GM18951 (cell line): ENCODE measurements around the gene FOSB.
"Not testable (repeated sequence)": the region's sequence is repeated elsewhere in the genome, so short reads cannot be mapped to it uniquely, and the experiment has no call there.

Experiments
- POLR2A ChIP-seq: IDR thresholded peaks from 4 replicates; pipeline ENCODE4 v1.6.1; 2011; ENCODE audit warnings: mild to moderate bottlenecking; ENCODE audit not compliant: insufficient read length, insufficient read depth; ENCODE audit errors: extremely low read depth
- in situ Hi-C: fragments of 300-500 bp; cut with MboI; formaldehyde crosslinking; loops from one replicate; pipeline ENCODE4 v1.12.0; 2022; ENCODE audit warnings: low sequenced_read_pairs, mixed read lengths, inconsistent platforms; ENCODE audit not compliant: unreplicated experiment

FOSB gene

GRCh38 chr19:45467456-45468158, at the start of gene FOSB:
Gene FOSB (plus strand): TSS chr19:45467996. CDS start chr19:45468587, 591 bp downstream.
- in situ Hi-C loops = no loop called here
- peak; percentile 43 for TF ChIP-seq POLR2A

- in situ Hi-C loops = no loop called here
- no peak for TF ChIP-seq POLR2A
Measured at GRCh38 chr19:45418802-45419201, 49.0 kb upstream of the FOSB start.

GRCh38 chr19:45419396-45419795, 48.4 kb upstream of the FOSB start:
- in situ Hi-C loops = no loop called here
- peak; percentile 26 for TF ChIP-seq POLR2A

- no peak for TF ChIP-seq POLR2A
- in situ Hi-C loops = no loop called here
Measured at GRCh38 chr19:45419895-45420294, 47.9 kb upstream of the FOSB start.

GRCh38 chr19:45420356-45420755, 47.4 kb upstream of the FOSB start:
- no peak for TF ChIP-seq POLR2A
- in situ Hi-C loops = no loop called here

GRCh38 chr19:45420871-45421270, 46.9 kb upstream of the FOSB start:
- in situ Hi-C loops = no loop called here
- no peak for TF ChIP-seq POLR2A

GRCh38 chr19:45421947-45422498, 45.8 kb upstream of the FOSB start:
- no peak for TF ChIP-seq POLR2A
- in situ Hi-C loops = no loop called here

- in situ Hi-C loops = no loop called here
- TF ChIP-seq POLR2A = no peak
Measured at GRCh38 chr19:45423033-45423588, 44.7 kb upstream of the FOSB start.

- in situ Hi-C loops = no loop called here
- peak; percentile 80 for TF ChIP-seq POLR2A
Measured at GRCh38 chr19:45423589-45424190, 44.1 kb upstream of the FOSB start, which contains the start of gene ERCC1. Gene ERCC1 (minus strand): TSS chr19:45423917. CDS start chr19:45423374, 543 bp downstream.

- in situ Hi-C loops = no loop called here
Measured at GRCh38 chr19:45424191-45425058, 43.4 kb upstream of the FOSB start.

GRCh38 chr19:45428384-45429231, 39.2 kb upstream of the FOSB start:
- TF ChIP-seq POLR2A = no peak
- in situ Hi-C loops = no loop called here

More at GRCh38 chr19:45424191-45425058, 43.4 kb upstream of the FOSB start:
- no peak for TF ChIP-seq POLR2A

GRCh38 chr19:45429896-45430295, 37.9 kb upstream of the FOSB start:
- in situ Hi-C loops = not testable (repeated sequence)

- in situ Hi-C loops = not testable (repeated sequence)
Measured at GRCh38 chr19:45431008-45431407, 36.8 kb upstream of the FOSB start.

GRCh38 chr19:45432543-45432942, 35.3 kb upstream of the FOSB start:
- in situ Hi-C loops = not testable (repeated sequence)
